OCI-LY7 (cell line): ENCODE results near the gene ATP6V1E1. TPM values are rescaled to one million over a fixed set of nuclear protein-coding genes. Genes with fewer than 3 reads are reported as not detected.
"Not testable (repeated sequence)": the region's sequence is repeated elsewhere in the genome, so short reads cannot be mapped to it uniquely, and the experiment has no call there.

Experiments used
- BruUV-seq: library from RNA; stranded (reverse); fragments of 400-500 nt; replicated peaks from 2 replicates; lab custom pipeline; 2021; lab: Mats Ljungman, UMichigan
- CTCF ChIA-PET: fragments of 300-600 bp; sonication (Branson Sonifier 250); formaldehyde crosslinking; loops from one replicate; lab custom pipeline; 2022; ENCODE audit warnings: antibody characterized with exemption; ENCODE audit not compliant: unreplicated experiment; lab: Charles Lee
- POLR2A ChIA-PET: fragments of 300-600 bp; sonication (Branson Sonifier 250); formaldehyde crosslinking; loops from one replicate; lab custom pipeline; 2022; ENCODE audit warnings: antibody characterized with exemption; lab: Charles Lee
- DNase-seq: peaks from one replicate; pipeline ENCODE4 v3.0.0-alpha.2; 2015; ENCODE audit warnings: low spot score
- H2AFZ ChIP-seq: fragments of 200-600 bp; sonication (generic), shearing (Covaris generic); 2 replicates; pipeline ENCODE4 v1.6.1; 2014; ENCODE audit warnings: mild to moderate bottlenecking, antibody characterized with exemption, low read length, moderate library complexity
- H3K27ac ChIP-seq: fragments of 200-600 bp; sonication (generic); 2 replicates; pipeline ENCODE4 v1.5.1; 2014; ENCODE audit warnings: mixed run types, low read depth, mild to moderate bottlenecking, moderate library complexity, low read length, inconsistent platforms; ENCODE audit not compliant: poor library complexity, severe bottlenecking
- H3K36me3 ChIP-seq: fragments of 200-600 bp; sonication (generic); 2 replicates; pipeline ENCODE4 v1.6.1; 2014; ENCODE audit warnings: mild to moderate bottlenecking, antibody characterized with exemption, low read length, moderate library complexity, mixed read lengths; ENCODE audit not compliant: insufficient read depth
- H3K4me1 ChIP-seq: fragments of 200-600 bp; sonication (generic); 2 replicates; pipeline ENCODE4 v1.5.1; 2014; ENCODE audit warnings: mild to moderate bottlenecking, low read length; ENCODE audit not compliant: insufficient read depth, poor library complexity, severe bottlenecking
- H3K4me2 ChIP-seq: fragments of 200-600 bp; sonication (generic); 2 replicates; pipeline ENCODE4 v1.6.1; 2014; ENCODE audit warnings: mild to moderate bottlenecking, low read length
- H3K4me3 ChIP-seq: fragments of 200-600 bp; sonication (generic); 2 replicates; pipeline ENCODE4 v1.5.1; 2014; ENCODE audit warnings: mild to moderate bottlenecking, low read depth, low read length; ENCODE audit not compliant: poor library complexity, severe bottlenecking
- H3K79me2 ChIP-seq: fragments of 200-600 bp; sonication (generic); 2 replicates; pipeline ENCODE4 v1.6.1; 2016; ENCODE audit warnings: low read depth, mild to moderate bottlenecking, low read length, moderate library complexity, mixed read lengths; ENCODE audit not compliant: insufficient read depth
- H3K9me2 ChIP-seq: fragments of 200-600 bp; sonication (generic); 2 replicates; pipeline ENCODE4 v1.6.1; 2016; ENCODE audit warnings: mild to moderate bottlenecking, low read length, mixed read lengths; ENCODE audit not compliant: insufficient read depth
- H3K9me3 ChIP-seq: fragments of 200-600 bp; sonication (generic); 2 replicates; pipeline ENCODE4 v1.6.1; 2014; ENCODE audit warnings: mild to moderate bottlenecking, mixed run types, low read length, mixed read lengths
- H4K20me1 ChIP-seq: fragments of 200-600 bp; sonication (generic); 2 replicates; pipeline ENCODE4 v1.6.1; 2014; ENCODE audit warnings: mild to moderate bottlenecking, antibody characterized with exemption, low read length, moderate library complexity, mixed read lengths; ENCODE audit not compliant: insufficient read depth
- EZH2phosphoT487 ChIP-seq: fragments of 200-600 bp; sonication (generic); IDR thresholded peaks from 2 replicates; pipeline ENCODE4 v1.6.1; 2018; ENCODE audit warnings: low read depth, borderline replicate concordance, mild to moderate bottlenecking, mixed run types, antibody characterized with exemption, low read length, moderate library complexity, mixed read lengths
- intact Hi-C: fragments of 100-400 bp; cut with micrococcal nuclease; formaldehyde crosslinking; loops from one replicate; pipeline ENCODE4 v1.10.0; 2022; ENCODE audit not compliant: unreplicated experiment
- total RNA-seq, 2 experiments: library from RNA; depleted of rRNA in 1 of 2; stranded (reverse); fragments of >200 nt in 1 of 2; shearing (Covaris generic) in 1 of 2; gene quantifications; 2 replicates each; pipeline ENCODE4 v1.2.3, GENCODE V29; 2014 to 2022
- TF ChIP-seq, protein P1 (sequence below): fragments of 200-600 bp; sonication (generic); conservative IDR thresholded peaks from 2 replicates; pipeline ENCODE4 v1.5.1; 2014; ENCODE audit warnings: mild to moderate bottlenecking, antibody characterized with exemption, low read length, moderate library complexity, mixed read lengths

The ATP6V1E1 gene
- total RNA-seq, 2 experiments from 2014 or later, result 82.2 to 100 TPM

DNA sequence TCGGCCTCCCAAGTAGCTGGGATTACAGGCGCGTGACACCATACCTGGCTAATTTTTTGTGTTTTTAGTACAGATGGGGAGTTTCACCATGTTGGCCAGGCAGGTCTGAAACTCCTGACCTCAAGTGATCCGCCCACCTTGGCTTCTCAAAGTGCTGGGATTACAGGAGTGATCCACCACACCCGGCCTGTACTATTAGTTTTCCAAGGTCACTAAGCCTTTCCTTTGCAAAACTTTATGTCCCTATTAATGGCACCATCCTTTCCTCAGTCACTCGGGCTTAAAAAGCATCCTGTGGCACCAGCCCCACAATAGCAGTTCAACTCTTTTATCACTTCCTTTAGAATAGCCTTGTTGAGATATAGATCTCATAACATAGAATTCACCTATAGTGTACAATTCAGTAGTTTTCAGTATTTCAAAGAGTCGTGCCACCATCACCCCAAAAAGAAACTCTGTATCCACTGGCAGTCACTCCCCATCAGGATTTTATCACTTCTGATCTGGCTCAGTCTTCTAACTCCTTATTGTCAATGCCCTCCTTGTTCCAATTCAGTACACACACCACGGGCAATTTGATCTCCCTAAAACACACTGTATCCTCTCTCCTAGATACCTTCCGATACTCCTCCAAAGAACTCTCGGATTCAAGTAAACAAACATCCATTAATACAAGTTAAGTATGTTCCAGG, 9.1 kb upstream of the ATP6V1E1 start:
- no TSS peak for BruUV-seq
- no peaks in the 10 kb centered on the region for H3K9me3 ChIP-seq
- ChIA-PET CTCF (no interaction called here), POLR2A (interaction anchor here (0.7 kb wide), 1 partner anchor 56 kb away, joined by 7 read pairs; no protein-coding TSS in a partner anchor)
- peak overlapping the region; percentile 88 for H3K4me2 ChIP-seq
- peak overlapping the region; percentile 81 for H3K27ac ChIP-seq
- no peak for DNase-seq
- peak overlapping the region; percentile 81 for H3K4me3 ChIP-seq
- TF ChIP-seq, protein P1, sequence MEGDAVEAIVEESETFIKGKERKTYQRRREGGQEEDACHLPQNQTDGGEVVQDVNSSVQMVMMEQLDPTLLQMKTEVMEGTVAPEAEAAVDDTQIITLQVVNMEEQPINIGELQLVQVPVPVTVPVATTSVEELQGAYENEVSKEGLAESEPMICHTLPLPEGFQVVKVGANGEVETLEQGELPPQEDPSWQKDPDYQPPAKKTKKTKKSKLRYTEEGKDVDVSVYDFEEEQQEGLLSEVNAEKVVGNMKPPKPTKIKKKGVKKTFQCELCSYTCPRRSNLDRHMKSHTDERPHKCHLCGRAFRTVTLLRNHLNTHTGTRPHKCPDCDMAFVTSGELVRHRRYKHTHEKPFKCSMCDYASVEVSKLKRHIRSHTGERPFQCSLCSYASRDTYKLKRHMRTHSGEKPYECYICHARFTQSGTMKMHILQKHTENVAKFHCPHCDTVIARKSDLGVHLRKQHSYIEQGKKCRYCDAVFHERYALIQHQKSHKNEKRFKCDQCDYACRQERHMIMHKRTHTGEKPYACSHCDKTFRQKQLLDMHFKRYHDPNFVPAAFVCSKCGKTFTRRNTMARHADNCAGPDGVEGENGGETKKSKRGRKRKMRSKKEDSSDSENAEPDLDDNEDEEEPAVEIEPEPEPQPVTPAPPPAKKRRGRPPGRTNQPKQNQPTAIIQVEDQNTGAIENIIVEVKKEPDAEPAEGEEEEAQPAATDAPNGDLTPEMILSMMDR, result no peak
- TF ChIP-seq EZH2phosphoT487, result no peak
- intact Hi-C loops, result loop anchor here (1.0 to 10.0 kb wide), 5 partner anchors 43 to 440 kb away; partner anchors contain the start of genes ADA2, BID and PEX26
- peaks cover 25% of the 10 kb centered on the region for H3K79me2 ChIP-seq
- no peaks in the 10 kb centered on the region for H4K20me1 ChIP-seq
- H3K36me3 ChIP-seq, result peaks cover 11% of the 10 kb centered on the region
- peaks cover 19% of the 10 kb centered on the region for H3K4me1 ChIP-seq
- H2AFZ ChIP-seq, result peak overlapping the region; percentile 53
- H3K9me2 ChIP-seq, result no peaks in the 10 kb centered on the region

DNA sequence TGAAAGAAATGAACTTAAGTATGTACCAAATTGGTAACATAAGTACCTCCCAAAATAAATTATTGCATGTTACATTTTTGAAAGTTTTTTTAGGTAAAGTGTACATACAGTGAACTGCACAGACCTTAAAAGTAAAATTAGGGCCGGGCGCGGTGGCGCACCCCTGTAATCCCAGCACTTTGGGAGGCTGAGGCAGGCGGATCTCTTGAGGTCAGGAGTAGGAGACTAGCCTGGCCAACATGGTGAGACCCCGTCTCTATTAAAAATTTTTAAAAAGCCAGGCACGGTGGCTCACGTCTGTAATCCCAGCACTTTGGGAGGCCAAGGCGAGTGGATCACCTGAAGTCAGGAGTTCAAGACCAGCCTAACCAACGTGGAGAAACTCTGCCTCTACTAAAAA, 8.3 kb upstream of the ATP6V1E1 start:
- CTCF ChIA-PET, H3K9me2 ChIP-seq, H4K20me1 ChIP-seq, BruUV-seq, DNase-seq, H2AFZ ChIP-seq, H3K4me2 ChIP-seq, H3K36me3 ChIP-seq, H3K4me3 ChIP-seq, H3K9me3 ChIP-seq, H3K27ac ChIP-seq: not testable (repeated sequence)
- intact Hi-C loops, result loop anchor here (5.0 to 10.0 kb wide), 3 partner anchors 138 to 440 kb away; partner anchors contain the start of genes ADA2, BID and PEX26
- POLR2A ChIA-PET, result interaction anchor here (0.6 kb wide), 1 partner anchor 18 kb away, joined by 3 read pairs; no protein-coding TSS in a partner anchor
- Histone ChIP-seq H3K79me2 (peaks cover 25% of the 10 kb centered on the region), H3K4me1 (peaks cover 19% of the 10 kb centered on the region)

DNA sequence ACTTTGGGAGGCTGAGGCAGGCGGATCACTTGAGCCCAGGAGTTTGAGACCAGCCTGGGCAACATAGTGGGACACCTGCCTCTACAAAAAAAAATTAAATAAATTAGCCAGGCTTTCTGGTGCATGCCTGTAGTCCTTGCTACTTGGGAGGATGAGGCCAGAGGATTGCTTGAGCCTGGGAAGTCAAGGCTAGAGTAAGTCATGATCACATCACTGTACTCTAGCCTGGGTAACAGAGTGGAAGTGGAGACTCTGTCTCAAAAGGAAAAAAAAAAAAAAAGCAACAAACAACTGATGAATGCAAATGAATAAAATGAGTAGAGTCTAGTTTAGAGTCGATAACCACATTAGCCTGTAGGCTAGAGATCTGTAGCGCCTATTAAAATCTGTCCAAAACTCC, 6.1 kb upstream of the ATP6V1E1 start:
- no peak overlapping the region for H3K27ac ChIP-seq
- peaks cover 16% of the 10 kb centered on the region for H3K4me1 ChIP-seq
- ChIA-PET POLR2A (interaction anchor here (0.7 kb wide), 1 partner anchor 1464 kb away, joined by 3 read pairs; no protein-coding TSS in a partner anchor), CTCF (no interaction called here)
- H3K4me2 ChIP-seq, result no peak overlapping the region
- TF ChIP-seq, protein P1, result no peak
- no peak for TF ChIP-seq EZH2phosphoT487
- no peaks in the 10 kb centered on the region for H3K36me3 ChIP-seq
- DNase-seq, result no peak
- H3K9me2 ChIP-seq, result no peaks in the 10 kb centered on the region
- no TSS peak for BruUV-seq
- no peaks in the 10 kb centered on the region for H4K20me1 ChIP-seq
- intact Hi-C loops, result loop anchor here (5.0 to 10.0 kb wide), 3 partner anchors 140 to 443 kb away; partner anchors contain the start of genes ADA2, BID and PEX26
- no peak overlapping the region for H2AFZ ChIP-seq
- H3K4me3 ChIP-seq, result no peak overlapping the region
- no peaks in the 10 kb centered on the region for H3K9me3 ChIP-seq
- H3K79me2 ChIP-seq, result peaks cover 10% of the 10 kb centered on the region
